IPS-18c (cell line): ENCODE data around the gene TARBP1.

Experiments
- H3K4me3 ChIP-seq: 2 replicates; pipeline ENCODE4 v1.7.0; 2013; ENCODE audit warnings: low read depth, mild to moderate bottlenecking, low read length, moderate library complexity; ENCODE audit not compliant: insufficient read depth
- H3K9me3 ChIP-seq: one replicate; pipeline ENCODE4 v1.6.1; 2013; ENCODE audit warnings: mild to moderate bottlenecking, low read length, moderate library complexity; ENCODE audit not compliant: control insufficient read depth, insufficient read depth

TARBP1 gene

DNA sequence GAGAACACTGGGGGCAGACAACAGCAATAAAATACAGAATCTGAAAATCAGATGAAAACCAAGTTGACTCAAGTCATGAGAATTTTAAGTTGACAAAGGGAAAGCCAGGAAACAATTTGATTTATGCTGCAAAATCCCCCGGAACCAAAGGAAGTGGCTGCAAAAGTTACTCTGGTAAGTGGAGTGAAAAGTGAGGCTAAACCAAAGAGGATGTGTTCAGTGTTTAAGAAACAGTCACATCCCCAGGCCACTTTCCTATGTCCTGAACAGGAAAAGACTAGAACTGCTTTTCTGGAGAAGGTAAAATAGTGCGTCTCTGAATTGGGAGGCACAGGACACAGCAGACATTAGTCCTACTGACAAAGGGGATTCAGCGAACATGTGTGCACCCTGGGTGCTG lies 5.9 kb downstream of the TARBP1 start:
- H3K4me3 ChIP-seq: no peak overlapping the region
- H3K9me3 ChIP-seq: no peaks in the 10 kb centered on the region

DNA sequence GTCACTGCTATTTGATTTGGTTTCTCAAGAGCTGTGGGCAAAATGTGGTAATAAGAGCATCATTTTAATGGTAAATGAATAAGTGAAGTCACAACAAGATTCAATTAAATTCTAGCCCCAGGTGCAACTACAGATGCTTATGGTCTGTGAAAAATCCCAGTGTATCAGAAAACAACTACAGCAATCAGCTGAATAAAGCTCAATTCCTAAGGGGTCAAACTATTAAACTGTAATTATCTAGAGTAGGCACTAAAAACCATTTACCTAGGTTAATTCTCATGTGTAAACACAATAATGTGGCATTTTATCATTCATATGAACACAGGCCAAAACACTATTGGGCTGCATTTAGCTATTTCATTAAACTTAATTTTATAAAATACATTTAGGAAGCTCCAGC lies 9.6 kb downstream of the TARBP1 start:
- H3K9me3 ChIP-seq: no peaks in the 10 kb centered on the region
- no peak overlapping the region for H3K4me3 ChIP-seq

GRCh38 chr1:234468580-234468979 lies 10.4 kb downstream of the TARBP1 start:
- no peak overlapping the region for H3K4me3 ChIP-seq
- no peaks in the 10 kb centered on the region for H3K9me3 ChIP-seq

GRCh38 chr1:234467821-234468220 lies 11.2 kb downstream of the TARBP1 start:
- Histone ChIP-seq H3K4me3 (no peak overlapping the region), H3K9me3 (no peaks in the 10 kb centered on the region)

- Histone ChIP-seq H3K4me3 (no peak overlapping the region), H3K9me3 (peaks cover 2% of the 10 kb centered on the region)
These were observed 12.0 kb downstream of the TARBP1 start for GRCh38 chr1:234466945-234467344.

DNA sequence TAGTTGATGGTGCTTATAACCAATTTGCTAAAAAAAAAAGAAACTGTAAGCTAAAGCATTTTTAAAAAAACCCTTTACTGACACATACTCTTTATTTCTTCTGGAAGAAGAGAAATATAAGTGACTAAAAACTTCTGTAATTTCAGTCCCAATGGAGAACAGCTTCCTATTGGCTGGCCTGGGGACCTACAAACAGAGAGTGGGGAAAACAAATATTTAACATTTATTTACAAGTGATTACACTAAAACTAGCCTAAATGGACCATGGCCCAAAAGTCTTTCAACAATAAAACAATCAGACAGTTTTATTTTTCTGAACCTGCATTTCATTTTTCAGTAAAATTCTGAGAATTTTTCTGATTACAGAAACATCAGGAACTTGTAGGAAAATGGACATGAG lies 15.2 kb downstream of the TARBP1 start:
- H3K4me3 ChIP-seq: no peak overlapping the region
- H3K9me3 ChIP-seq: peaks cover 3% of the 10 kb centered on the region

DNA sequence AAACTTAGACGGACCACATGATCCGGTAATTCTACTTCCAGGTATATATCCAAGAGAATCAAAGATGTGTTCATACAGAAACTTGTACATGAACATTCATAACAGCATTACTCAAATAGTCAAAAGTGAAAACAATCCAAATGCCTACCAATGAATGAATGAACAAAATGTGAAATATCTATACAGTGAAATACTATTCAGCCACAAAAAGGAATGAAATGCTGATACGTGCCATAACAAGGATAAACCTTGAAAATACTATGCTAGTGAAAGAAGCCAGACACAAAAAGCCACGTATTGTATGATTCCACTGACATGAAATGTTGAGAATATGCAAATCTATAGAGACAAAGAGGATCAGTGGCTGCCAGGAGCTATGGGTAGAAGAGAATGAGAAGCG lies 18.3 kb downstream of the TARBP1 start:
- Histone ChIP-seq H3K9me3 (peaks cover 3% of the 10 kb centered on the region), H3K4me3 (no peak overlapping the region)

DNA sequence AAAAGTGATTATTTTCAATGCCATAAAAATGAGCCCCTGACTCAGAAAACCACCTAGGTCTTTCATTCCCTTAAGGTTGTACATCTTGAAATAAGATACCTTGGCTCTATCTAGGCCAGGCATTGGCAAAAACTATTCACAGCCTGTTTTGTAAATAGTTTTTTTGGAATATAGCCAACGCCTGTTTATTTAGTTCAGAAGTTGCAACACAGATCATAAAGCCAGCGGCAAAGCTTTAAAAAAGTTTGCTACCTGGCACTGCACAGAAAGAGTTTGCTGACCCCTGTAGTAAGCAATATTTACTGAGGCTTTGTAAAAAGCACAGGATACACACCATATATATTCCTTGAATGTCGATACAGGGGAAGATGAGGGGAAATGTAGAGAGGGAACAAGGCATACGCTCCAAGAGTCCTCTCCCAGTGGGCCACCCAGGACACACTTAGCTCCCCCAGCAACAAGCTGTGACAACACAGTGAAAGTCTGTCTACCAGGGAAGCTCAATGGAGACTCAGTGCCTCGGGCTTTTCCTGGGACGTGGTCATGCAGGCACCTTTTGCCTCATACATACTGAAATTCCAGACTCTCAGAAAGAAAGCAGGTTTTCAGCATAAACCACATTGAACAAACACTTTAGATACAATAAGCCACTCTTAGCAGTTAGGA lies 20.5 kb downstream of the TARBP1 start:
- Histone ChIP-seq H3K9me3 (peaks cover 3% of the 10 kb centered on the region), H3K4me3 (no peak overlapping the region)

- Histone ChIP-seq H3K4me3 (no peak overlapping the region), H3K9me3 (no peaks in the 10 kb centered on the region)
These were observed 24.1 kb downstream of the TARBP1 start for GRCh38 chr1:234454926-234455325.

GRCh38 chr1:234452406-234452965 lies 26.5 kb downstream of the TARBP1 start:
- Histone ChIP-seq H3K9me3 (no peaks in the 10 kb centered on the region), H3K4me3 (no peak overlapping the region)

DNA sequence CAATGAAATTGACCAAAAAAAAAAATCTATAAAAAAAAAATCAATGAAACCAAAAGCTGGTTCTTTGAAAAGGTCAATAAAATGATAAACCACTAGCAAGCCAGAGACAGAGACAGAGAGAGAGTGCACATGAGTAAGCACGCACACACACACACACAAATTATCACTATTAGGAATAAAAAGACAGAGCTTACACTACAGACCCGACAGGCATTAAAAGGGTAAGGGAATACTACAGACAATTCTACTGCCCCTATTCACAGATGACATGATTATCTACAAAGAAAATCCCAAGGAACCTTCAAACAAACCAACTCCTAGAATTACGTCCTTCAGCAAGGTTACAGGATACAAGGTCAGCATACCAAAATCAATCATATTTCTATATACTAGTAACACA lies 38.6 kb downstream of the TARBP1 start:
- Histone ChIP-seq H3K4me3 (no peak overlapping the region), H3K9me3 (no peaks in the 10 kb centered on the region)

DNA sequence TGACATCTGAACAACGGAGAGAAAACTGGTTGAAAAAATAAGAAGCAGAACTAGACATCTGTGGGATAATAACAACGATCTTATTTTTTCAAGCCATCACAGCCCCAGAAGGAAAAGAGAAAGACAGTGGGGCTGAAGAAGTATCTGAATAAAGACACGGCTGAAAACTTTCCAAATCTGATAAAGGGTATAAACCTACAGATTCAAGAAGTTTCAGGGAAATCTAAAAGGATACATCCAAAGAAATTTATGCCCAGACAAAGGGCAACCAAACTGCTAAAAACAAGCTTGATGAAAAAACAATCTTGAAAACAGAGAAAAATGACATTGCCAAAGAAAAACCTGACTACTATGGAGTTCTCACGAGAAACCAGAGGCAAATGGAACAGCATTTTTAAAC lies 40.4 kb downstream of the TARBP1 start:
- Histone ChIP-seq H3K4me3 (no peak overlapping the region), H3K9me3 (no peaks in the 10 kb centered on the region)

GRCh38 chr1:234437423-234438171 lies 41.4 kb downstream of the TARBP1 start:
- Histone ChIP-seq H3K4me3 (no peak overlapping the region), H3K9me3 (no peaks in the 10 kb centered on the region)

DNA sequence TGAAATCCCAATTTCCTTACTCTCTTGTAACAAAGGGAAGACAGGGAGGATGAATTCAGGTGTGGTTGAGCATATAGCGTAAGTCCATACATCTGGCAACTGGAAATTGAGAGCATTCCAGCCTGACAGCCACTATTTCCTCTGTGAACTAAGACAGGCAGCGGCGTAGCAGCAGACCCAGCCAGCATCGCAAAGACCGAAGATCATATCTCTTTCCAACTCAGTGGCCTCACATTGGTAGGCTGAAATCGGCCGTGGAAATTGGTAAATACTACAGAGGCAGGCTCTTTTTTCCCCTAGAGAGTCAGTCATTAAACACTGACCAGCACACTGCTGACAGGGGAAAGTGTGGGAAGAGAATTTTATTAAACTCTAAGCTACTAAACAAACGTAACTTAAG lies 43.4 kb downstream of the TARBP1 start:
- Histone ChIP-seq H3K9me3 (no peaks in the 10 kb centered on the region), H3K4me3 (no peak overlapping the region)

- Histone ChIP-seq H3K4me3 (no peak overlapping the region), H3K9me3 (no peaks in the 10 kb centered on the region)
These were observed 44.3 kb downstream of the TARBP1 start for GRCh38 chr1:234434706-234435105.

DNA sequence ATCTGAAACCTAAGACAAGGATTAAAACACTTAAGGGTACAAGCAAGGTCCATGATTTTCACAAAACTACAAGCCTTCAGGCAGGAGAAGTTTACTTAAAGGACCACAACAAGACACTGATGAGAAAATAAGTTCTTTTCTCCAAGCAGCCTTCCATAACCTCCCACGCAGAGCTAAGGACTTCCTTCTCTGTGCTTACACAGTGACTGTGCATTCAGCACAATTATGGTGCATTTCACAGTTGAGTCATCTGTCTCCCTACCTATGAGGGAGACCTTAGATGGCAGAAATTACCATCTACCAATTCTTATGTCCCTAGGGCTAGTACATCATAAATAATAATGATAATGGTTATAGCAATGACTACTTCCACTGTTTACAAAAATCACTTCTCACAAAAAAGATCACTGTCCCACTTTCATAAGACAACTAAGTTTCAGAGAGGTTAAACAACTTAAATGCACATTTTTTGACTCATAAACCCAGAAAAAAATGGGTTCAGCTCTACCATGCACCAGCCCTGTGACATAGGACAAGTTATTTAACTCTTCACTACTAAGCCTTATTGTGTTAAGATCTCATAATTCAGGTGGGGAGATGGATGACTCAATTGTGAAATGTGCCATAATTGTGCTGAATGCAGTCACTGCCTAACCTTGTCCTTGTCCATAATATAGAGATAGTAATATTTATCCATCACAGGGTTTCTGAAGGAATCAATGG lies 45.3 kb downstream of the TARBP1 start:
- Histone ChIP-seq H3K9me3 (no peaks in the 10 kb centered on the region), H3K4me3 (no peak overlapping the region)

DNA sequence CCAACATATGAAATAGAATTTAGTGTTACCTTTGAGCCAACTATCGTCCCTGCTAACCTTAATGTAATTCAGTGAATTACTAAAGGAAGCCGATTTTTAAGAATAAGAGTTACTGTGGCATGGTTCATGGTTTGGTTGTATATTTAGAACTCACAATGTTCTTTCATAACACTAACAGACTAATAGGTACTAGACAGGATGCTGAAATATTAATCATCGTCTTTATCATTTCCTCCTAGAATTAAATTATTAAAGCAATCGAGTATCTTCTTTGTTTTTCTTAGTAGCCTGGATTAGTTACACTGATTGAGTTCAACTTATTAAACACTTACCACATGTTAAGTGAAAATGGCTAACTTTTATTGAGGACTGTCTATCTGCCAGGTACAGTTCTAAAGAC lies 47.7 kb downstream of the TARBP1 start:
- H3K9me3 ChIP-seq: no peaks in the 10 kb centered on the region
- H3K4me3 ChIP-seq: no peak overlapping the region

DNA sequence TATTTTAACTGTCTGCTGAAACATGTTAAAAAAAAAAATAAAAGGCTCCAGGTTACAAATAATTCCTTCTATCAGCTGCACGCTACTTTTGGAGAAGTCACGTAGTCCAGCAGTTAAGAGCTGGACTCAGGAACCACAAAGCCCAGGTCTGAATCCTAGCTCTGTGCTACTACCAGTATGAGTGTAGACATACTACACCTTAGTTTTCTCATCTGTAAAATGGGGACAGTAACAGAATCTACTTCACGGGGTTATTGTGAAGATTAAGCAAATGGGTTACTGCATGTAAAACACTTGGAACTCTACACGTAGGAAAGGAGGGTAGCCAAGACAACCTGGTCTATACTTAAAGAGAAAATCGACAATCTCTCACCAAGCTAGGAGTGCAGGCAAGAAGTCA lies 48.3 kb downstream of the TARBP1 start:
- Histone ChIP-seq H3K9me3 (no peaks in the 10 kb centered on the region), H3K4me3 (no peak overlapping the region)
